PC-3 (cell line): ENCODE measurements around the gene BFSP2.

Source experiments
- EZH2 ChIP-seq: fragments of 300-600 bp; sonication (generic); IDR thresholded peaks from one replicate; pipeline ENCODE4 v1.6.1; 2017; ENCODE audit warnings: antibody characterized with exemption, mild to moderate bottlenecking, low read length; ENCODE audit not compliant: unreplicated experiment
- TF ChIP-seq, protein P1 (sequence below): fragments of 300-600 bp; sonication (generic); conservative IDR thresholded peaks from 2 replicates; pipeline ENCODE4 v1.5.1; 2017; ENCODE audit warnings: antibody characterized with exemption, low read depth, mild to moderate bottlenecking, low read length

GRCh38 chr3:133412183-133413132 lies 12.6 kb downstream of the BFSP2 start:
- TF ChIP-seq EZH2 = no peak
- TF ChIP-seq, protein P1, sequence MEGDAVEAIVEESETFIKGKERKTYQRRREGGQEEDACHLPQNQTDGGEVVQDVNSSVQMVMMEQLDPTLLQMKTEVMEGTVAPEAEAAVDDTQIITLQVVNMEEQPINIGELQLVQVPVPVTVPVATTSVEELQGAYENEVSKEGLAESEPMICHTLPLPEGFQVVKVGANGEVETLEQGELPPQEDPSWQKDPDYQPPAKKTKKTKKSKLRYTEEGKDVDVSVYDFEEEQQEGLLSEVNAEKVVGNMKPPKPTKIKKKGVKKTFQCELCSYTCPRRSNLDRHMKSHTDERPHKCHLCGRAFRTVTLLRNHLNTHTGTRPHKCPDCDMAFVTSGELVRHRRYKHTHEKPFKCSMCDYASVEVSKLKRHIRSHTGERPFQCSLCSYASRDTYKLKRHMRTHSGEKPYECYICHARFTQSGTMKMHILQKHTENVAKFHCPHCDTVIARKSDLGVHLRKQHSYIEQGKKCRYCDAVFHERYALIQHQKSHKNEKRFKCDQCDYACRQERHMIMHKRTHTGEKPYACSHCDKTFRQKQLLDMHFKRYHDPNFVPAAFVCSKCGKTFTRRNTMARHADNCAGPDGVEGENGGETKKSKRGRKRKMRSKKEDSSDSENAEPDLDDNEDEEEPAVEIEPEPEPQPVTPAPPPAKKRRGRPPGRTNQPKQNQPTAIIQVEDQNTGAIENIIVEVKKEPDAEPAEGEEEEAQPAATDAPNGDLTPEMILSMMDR = no peak
